K562 (cell line): ENCODE measurements around the gene PELI2. TPM values are rescaled to one million over a fixed set of nuclear protein-coding genes. Genes with fewer than 3 reads are reported as not detected.

Experiments used
- CHD7 ChIP-seq: fragments of 200-600 bp; sonication (generic); IDR thresholded peaks from one replicate; pipeline ENCODE4 v1.6.1; 2012; ENCODE audit warnings: mild to moderate bottlenecking, low read depth, low read length, inconsistent platforms
- SP1 ChIP-seq: sonication (generic); formaldehyde crosslinking; IDR thresholded peaks from 2 replicates; pipeline ENCODE4 v1.8.1; 2022; ENCODE audit warnings: mild to moderate bottlenecking, missing genetic modification reagents
- ZKSCAN8 ChIP-seq: fragments of 200-800 bp; sonication (Bioruptor generic); IDR thresholded peaks from 2 replicates; pipeline ENCODE4 v1.6.1; 2016; ENCODE audit warnings: missing genetic modification characterization, missing compliant biosample characterization
- ZNF282 ChIP-seq: sonication (generic); formaldehyde crosslinking; IDR thresholded peaks from 2 replicates; pipeline ENCODE4 v1.8.1; 2023; ENCODE audit warnings: missing genetic modification reagents
- ZNF41 ChIP-seq: fragments of 250-450 bp; sonication (Bioruptor Pico); conservative IDR thresholded peaks from 2 replicates; pipeline ENCODE4 v1.4.0; 2020; ENCODE audit warnings: mild to moderate bottlenecking
- polyA plus RNA-seq, 8 experiments: library from polyadenylated mRNA; depleted of rRNA in 4 of 8; stranded (reverse) in 5 of 8; unstranded in 3 of 8; fragments of >200 nt; fragmentation: Nextera tagmentation in 2 of 8; fragmentation: Illumina TruSeq in 1 of 8; extraction: Ambion mirVana in 2 of 8; extraction: Trizol in 1 of 8; gene quantifications; 2 replicates each; pipeline versions ENCODE4 v1.2.1 to v1.2.3, GENCODE V29; 2011 to 2014; ENCODE audit warnings: inconsistent platforms in 1 of 8, missing spikeins in 1 of 8
- total RNA-seq, 7 experiments: library from RNA; depleted of rRNA in 6 of 7; stranded (reverse); fragments of >200 nt in 6 of 7; fragmentation: Illumina TruSeq in 2 of 7; extraction: Trizol in 2 of 7; gene quantifications; 2 replicates each; pipeline versions ENCODE4 v1.2.1 to v1.2.3, GENCODE V29; 2011 to 2021; ENCODE audit warnings: low replicate concordance in 1 of 7
- TF ChIP-seq, protein P1 (sequence below), 2 experiments: fragments of 450-650 bp in 1 of 2; sonication (generic) in 1 of 2; formaldehyde crosslinking; conservative IDR thresholded peaks; 2 replicates each; pipeline versions ENCODE4 v1.4.0 to v1.8.1; 2020 to 2022; ENCODE audit warnings: mild to moderate bottlenecking in 1 of 2, missing genetic modification reagents in 1 of 2

PELI2 gene
- total and polyA plus RNA-seq, 9 of the 15 experiments (the other 6 are each of a cell fraction or from before 2014, with no cell fraction given): 0.20 to 1.5 (median 0.44) TPM

DNA sequence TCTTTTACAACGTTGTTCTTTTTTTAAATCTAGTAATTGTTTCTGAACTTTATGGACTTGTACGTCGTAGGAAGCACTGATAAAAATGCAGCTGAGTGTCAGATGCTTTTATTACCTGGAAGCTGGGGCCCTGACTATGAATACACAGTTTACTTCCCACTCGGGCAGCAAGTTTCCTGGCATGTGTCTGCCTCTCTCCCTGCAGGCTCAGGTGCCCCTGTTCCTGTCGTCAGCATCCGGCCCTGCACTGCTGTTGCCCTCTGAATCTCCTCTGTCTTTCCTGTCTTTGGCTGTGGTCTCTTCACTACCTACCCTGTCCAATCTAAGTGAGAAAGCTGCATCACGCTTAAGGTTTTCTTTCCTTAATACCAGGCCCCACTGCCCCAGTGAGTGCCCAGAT, 75.8 kb downstream of the PELI2 start (continued):
- TF ChIP-seq CHD7 (no peak), ZNF41 (CRISPR knock-in tag) (no peak), SP1 (CRISPR knock-in tag) (no peak), ZNF282 (CRISPR knock-in tag) (no peak), ZKSCAN8 (CRISPR knock-in tag) (no peak)
- TF ChIP-seq, protein P1, sequence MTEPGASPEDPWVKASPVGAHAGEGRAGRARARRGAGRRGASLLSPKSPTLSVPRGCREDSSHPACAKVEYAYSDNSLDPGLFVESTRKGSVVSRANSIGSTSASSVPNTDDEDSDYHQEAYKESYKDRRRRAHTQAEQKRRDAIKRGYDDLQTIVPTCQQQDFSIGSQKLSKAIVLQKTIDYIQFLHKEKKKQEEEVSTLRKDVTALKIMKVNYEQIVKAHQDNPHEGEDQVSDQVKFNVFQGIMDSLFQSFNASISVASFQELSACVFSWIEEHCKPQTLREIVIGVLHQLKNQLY (CRISPR knock-in tag; conservative IDR thresholded peaks at IDR 0.05): no peak
